ENCODE data around the gene MFAP2. TPM values are rescaled to one million over a fixed set of nuclear protein-coding genes. Genes with fewer than 3 reads are reported as not detected.

Gene MFAP2, protein sequence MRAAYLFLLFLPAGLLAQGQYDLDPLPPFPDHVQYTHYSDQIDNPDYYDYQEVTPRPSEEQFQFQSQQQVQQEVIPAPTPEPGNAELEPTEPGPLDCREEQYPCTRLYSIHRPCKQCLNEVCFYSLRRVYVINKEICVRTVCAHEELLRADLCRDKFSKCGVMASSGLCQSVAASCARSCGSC
- total RNA-seq (not detected), total RNA-seq (0 to 0.23 reads per million in 2 donors)

GRCh38 chr1:16980473-16981268 lies at the start of gene MFAP2:
TSS of gene MFAP2 (minus strand) at chr1:16980620. CDS start at chr1:16978273, 2,347 bp downstream.
- H3K9me3 ChIP-seq (ENCODE audit: control insufficient read depth, low read length, poor library complexity, severe bottlenecking): no peaks in the 10 kb centered on the region
- ATAC-seq (peak; percentile 57), DNase-seq (no peak)
- Mint-ChIP-seq H3K4me1 (peaks cover 14% of the 10 kb centered on the region), H3K27ac (peak within 1 kb of the TSS; percentile 75), H3K36me3 (ENCODE audit: low read depth) (peaks cover 5% of the 10 kb centered on the region), H3K27me3 (peaks cover 19% of the 10 kb centered on the region), H3K4me3 (peak within 1 kb of the TSS; percentile 93)

DNA sequence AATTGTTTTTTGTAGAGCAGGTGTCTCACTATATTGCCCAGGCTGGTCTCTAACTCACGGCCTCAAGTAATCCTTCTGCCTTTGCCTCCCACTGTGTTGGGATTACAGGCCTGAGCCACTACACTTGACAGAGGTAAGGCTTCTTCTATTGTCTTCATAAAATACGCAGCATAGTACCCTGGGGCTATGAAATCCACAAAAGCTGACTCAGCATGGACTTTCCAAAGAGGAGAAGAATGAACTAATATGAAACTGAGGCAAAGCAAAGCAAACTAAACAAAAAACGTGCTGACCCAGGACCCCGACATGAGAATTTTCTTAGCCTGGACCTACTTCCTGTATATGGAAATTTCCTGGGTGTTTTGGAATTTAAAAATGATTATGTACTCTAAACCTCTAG lies 49.8 kb upstream of the MFAP2 start:
- peaks cover 3% of the 10 kb centered on the region for H3K4me1 Mint-ChIP-seq
- H3K36me3 Mint-ChIP-seq (ENCODE audit: low read depth): peaks cover 3% of the 10 kb centered on the region
- H3K9me3 ChIP-seq (ENCODE audit: control insufficient read depth, low read length, poor library complexity, severe bottlenecking): no peaks in the 10 kb centered on the region
- ATAC-seq: no peak
- H3K4me3 Mint-ChIP-seq: no peak overlapping the region
- peak overlapping the region; percentile 14 for H3K27ac Mint-ChIP-seq
- DNase-seq: no peak
- H3K27me3 Mint-ChIP-seq: no peaks in the 10 kb centered on the region

GRCh38 chr1:17028662-17029188 lies 48.3 kb upstream of the MFAP2 start:
- H3K27ac Mint-ChIP-seq: peak overlapping the region; percentile 14
- H3K4me1 Mint-ChIP-seq: peaks cover 3% of the 10 kb centered on the region
- no peak overlapping the region for H3K4me3 Mint-ChIP-seq
- H3K27me3 Mint-ChIP-seq: no peaks in the 10 kb centered on the region
- peaks cover 3% of the 10 kb centered on the region for H3K36me3 Mint-ChIP-seq (ENCODE audit: low read depth)
- ATAC-seq (no peak), DNase-seq (no peak)
- H3K9me3 ChIP-seq (ENCODE audit: control insufficient read depth, low read length, poor library complexity, severe bottlenecking): no peaks in the 10 kb centered on the region

DNA sequence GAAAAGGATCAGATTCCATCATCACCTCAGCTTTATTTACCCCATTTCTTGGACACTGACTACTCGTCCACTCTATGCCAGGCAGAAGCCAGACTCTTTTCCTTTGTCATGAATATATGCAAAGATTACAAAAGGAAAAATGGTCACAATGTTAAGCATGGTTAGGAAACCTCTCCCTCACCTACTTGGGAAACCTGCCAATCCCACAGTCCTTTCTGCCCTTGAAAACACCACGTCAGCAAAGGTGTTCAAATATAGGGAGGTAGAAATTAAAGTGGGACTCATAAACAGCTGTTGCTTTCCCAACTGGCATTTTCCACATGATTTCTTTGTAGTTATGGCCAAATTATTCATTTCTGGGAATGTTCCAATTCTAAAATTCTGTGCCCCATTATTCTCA lies 47.5 kb upstream of the MFAP2 start:
- ATAC-seq: no peak
- Mint-ChIP-seq H3K27ac (peak overlapping the region; percentile 47), H3K4me3 (no peak overlapping the region), H3K36me3 (ENCODE audit: low read depth) (peaks cover 3% of the 10 kb centered on the region), H3K27me3 (no peaks in the 10 kb centered on the region), H3K4me1 (peaks cover 3% of the 10 kb centered on the region)
- DNase-seq: no peak
- no peaks in the 10 kb centered on the region for H3K9me3 ChIP-seq (ENCODE audit: control insufficient read depth, low read length, poor library complexity, severe bottlenecking)

DNA sequence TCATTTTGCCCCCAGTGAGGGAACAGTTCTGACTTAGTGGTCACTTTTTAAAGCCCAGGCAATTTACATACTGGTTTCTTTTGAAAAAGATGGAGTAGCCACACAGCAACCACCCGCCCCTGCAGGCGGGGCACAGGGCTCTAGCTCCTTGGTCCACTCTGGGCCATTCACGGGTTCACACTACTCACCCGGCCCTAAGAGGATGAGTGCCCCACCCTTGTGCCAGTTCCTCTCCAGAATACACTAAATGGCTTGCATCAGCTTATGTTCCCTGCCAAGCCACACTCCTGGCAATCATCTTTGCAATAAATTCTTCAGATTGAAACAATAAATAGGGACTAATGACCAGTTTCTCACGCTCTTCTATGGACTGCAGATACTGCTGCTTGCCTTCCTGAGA lies 47.0 kb upstream of the MFAP2 start:
- no peak for ATAC-seq
- Mint-ChIP-seq H3K36me3 (ENCODE audit: low read depth) (peaks cover 3% of the 10 kb centered on the region), H3K4me1 (peaks cover 3% of the 10 kb centered on the region), H3K27ac (no peak overlapping the region), H3K27me3 (no peaks in the 10 kb centered on the region), H3K4me3 (no peak overlapping the region)
- DNase-seq: no peak
- no peaks in the 10 kb centered on the region for H3K9me3 ChIP-seq (ENCODE audit: control insufficient read depth, low read length, poor library complexity, severe bottlenecking)

DNA sequence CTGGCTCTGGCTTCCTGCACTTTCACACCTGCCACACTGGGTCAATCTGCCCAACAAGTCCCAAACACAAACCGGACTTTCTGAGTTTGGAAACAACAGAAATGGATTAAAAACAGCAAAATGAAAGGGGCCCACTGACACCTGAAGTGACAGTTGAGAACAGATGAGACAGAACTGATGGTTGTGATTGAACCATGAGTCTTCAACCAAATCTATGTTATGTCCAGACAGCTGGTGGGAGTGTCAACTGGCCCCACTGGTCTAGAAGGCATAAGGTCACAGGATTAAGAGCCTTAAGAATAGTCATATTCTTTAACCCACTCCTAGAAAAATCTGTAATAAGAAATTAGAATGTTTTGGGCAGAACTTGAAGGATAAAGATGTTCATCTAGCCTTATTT lies 44.3 kb upstream of the MFAP2 start:
- H3K27ac Mint-ChIP-seq: peak overlapping the region; percentile 56
- H3K36me3 Mint-ChIP-seq (ENCODE audit: low read depth): peaks cover 3% of the 10 kb centered on the region
- H3K9me3 ChIP-seq (ENCODE audit: control insufficient read depth, low read length, poor library complexity, severe bottlenecking): no peaks in the 10 kb centered on the region
- DNase-seq (no peak), ATAC-seq (no peak)
- no peaks in the 10 kb centered on the region for H3K27me3 Mint-ChIP-seq
- peak overlapping the region; percentile 45 for H3K4me3 Mint-ChIP-seq
- H3K4me1 Mint-ChIP-seq: peaks cover 3% of the 10 kb centered on the region

- Mint-ChIP-seq H3K27me3 (no peaks in the 10 kb centered on the region), H3K4me3 (no peak overlapping the region), H3K27ac (peak overlapping the region; percentile 56), H3K4me1 (peaks cover 6% of the 10 kb centered on the region), H3K36me3 (ENCODE audit: low read depth) (peaks cover 3% of the 10 kb centered on the region)
- ATAC-seq (no peak), DNase-seq (no peak)
- no peaks in the 10 kb centered on the region for H3K9me3 ChIP-seq (ENCODE audit: control insufficient read depth, low read length, poor library complexity, severe bottlenecking)
Observed at GRCh38 chr1:17023573-17023972, 43.2 kb upstream of the MFAP2 start.

- no peaks in the 10 kb centered on the region for H3K9me3 ChIP-seq (ENCODE audit: control insufficient read depth, low read length, poor library complexity, severe bottlenecking)
- Mint-ChIP-seq H3K27me3 (no peaks in the 10 kb centered on the region), H3K36me3 (ENCODE audit: low read depth) (peaks cover 3% of the 10 kb centered on the region), H3K4me3 (no peak overlapping the region), H3K27ac (peak overlapping the region; percentile 56), H3K4me1 (peaks cover 2% of the 10 kb centered on the region)
- no peak for DNase-seq
- no peak for ATAC-seq
Observed at GRCh38 chr1:17023102-17023501, 42.7 kb upstream of the MFAP2 start.

- H3K4me3 Mint-ChIP-seq: no peak overlapping the region
- H3K27ac Mint-ChIP-seq: no peak overlapping the region
- H3K4me1 Mint-ChIP-seq: peaks cover 2% of the 10 kb centered on the region
- H3K36me3 Mint-ChIP-seq (ENCODE audit: low read depth): no peaks in the 10 kb centered on the region
- DNase-seq: no peak
- no peak for ATAC-seq
- H3K9me3 ChIP-seq (ENCODE audit: control insufficient read depth, low read length, poor library complexity, severe bottlenecking): no peaks in the 10 kb centered on the region
- no peaks in the 10 kb centered on the region for H3K27me3 Mint-ChIP-seq
Observed at GRCh38 chr1:17021896-17022295, 41.5 kb upstream of the MFAP2 start.

DNA sequence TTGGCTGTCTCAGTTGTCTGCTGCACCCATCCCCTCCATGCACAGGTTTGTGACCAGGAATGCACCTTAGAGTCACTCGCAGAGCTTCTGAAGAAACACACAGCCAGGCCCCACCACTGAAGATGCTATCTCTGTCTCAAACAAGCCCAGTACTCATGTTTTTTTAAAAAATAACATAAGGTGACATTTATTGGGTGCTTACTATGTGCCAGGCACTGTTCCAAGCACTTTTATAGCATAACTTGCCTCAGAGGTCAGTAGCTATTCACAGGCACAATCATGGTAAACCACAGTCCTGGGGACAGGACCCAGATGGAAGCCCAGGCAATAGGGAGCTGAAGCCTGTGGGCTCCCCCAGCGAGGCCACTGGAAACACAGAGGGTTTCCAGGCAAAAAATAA lies 40.1 kb upstream of the MFAP2 start:
- DNase-seq (no peak), ATAC-seq (no peak)
- H3K4me1 Mint-ChIP-seq: peaks cover 2% of the 10 kb centered on the region
- no peaks in the 10 kb centered on the region for H3K27me3 Mint-ChIP-seq
- H3K27ac Mint-ChIP-seq: peak overlapping the region; percentile 27
- H3K9me3 ChIP-seq (ENCODE audit: control insufficient read depth, low read length, poor library complexity, severe bottlenecking): no peaks in the 10 kb centered on the region
- no peak overlapping the region for H3K4me3 Mint-ChIP-seq
- H3K36me3 Mint-ChIP-seq (ENCODE audit: low read depth): no peaks in the 10 kb centered on the region

- H3K4me1 Mint-ChIP-seq: peaks cover 2% of the 10 kb centered on the region
- H3K36me3 Mint-ChIP-seq (ENCODE audit: low read depth): no peaks in the 10 kb centered on the region
- no peak for ATAC-seq
- H3K4me3 Mint-ChIP-seq: no peak overlapping the region
- no peaks in the 10 kb centered on the region for H3K9me3 ChIP-seq (ENCODE audit: control insufficient read depth, low read length, poor library complexity, severe bottlenecking)
- DNase-seq: no peak
- H3K27me3 Mint-ChIP-seq: no peaks in the 10 kb centered on the region
- no peak overlapping the region for H3K27ac Mint-ChIP-seq
Observed at GRCh38 chr1:17018849-17019248, 38.4 kb upstream of the MFAP2 start.

GRCh38 chr1:17017435-17017834 lies 37.0 kb upstream of the MFAP2 start:
- peaks cover 2% of the 10 kb centered on the region for H3K4me1 Mint-ChIP-seq
- DNase-seq: no peak

DNA sequence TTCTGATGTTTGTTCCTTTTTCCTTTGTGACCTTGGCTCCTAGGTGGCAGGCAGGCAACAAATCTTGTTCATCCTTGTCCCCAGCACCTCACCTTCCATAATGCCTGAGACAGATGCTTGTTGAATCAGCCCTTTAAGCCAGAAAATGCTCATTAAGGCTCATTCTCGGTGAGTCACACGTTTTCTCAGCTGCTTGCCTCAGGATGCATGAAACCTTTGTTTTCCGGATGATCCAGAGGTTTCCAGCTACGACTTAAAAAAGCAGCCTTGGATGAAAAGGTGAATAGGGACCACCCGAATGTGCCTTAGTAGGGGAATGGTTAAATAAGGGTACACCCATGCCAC lies 35.9 kb upstream of the MFAP2 start:
- Mint-ChIP-seq H3K4me1 (peaks cover 8% of the 10 kb centered on the region), H3K27ac (no peak overlapping the region), H3K36me3 (ENCODE audit: low read depth) (no peaks in the 10 kb centered on the region), H3K27me3 (no peaks in the 10 kb centered on the region), H3K4me3 (no peak overlapping the region)
- ATAC-seq (no peak), DNase-seq (no peak)
- no peaks in the 10 kb centered on the region for H3K9me3 ChIP-seq (ENCODE audit: control insufficient read depth, low read length, poor library complexity, severe bottlenecking)

More at GRCh38 chr1:17017435-17017834, 37.0 kb upstream of the MFAP2 start:
- ATAC-seq: no peak
- H3K4me3 Mint-ChIP-seq: no peak overlapping the region
- no peak overlapping the region for H3K27ac Mint-ChIP-seq
- no peaks in the 10 kb centered on the region for H3K36me3 Mint-ChIP-seq (ENCODE audit: low read depth)
- H3K9me3 ChIP-seq (ENCODE audit: control insufficient read depth, low read length, poor library complexity, severe bottlenecking): no peaks in the 10 kb centered on the region
- no peaks in the 10 kb centered on the region for H3K27me3 Mint-ChIP-seq
